Stomach (tissue), 9 donors: ENCODE data around the gene SLF1. TPM values are rescaled to one million over a fixed set of nuclear protein-coding genes. Genes with fewer than 3 reads are reported as not detected.

Experiments used
- DNase-seq, 2 donors: peaks; one replicate each; pipeline versions ENCODE4 v3.0.0 to v3.0.0-alpha.2; 2013 to 2019
- H3K27ac ChIP-seq, 5 donors: fragments of 200-600 bp in 4 of 5; sonication (generic) in 4 of 5; one replicate each; pipeline ENCODE4 v1.5.1; 2013 to 2019; ENCODE audit warnings: mild to moderate bottlenecking in 1 of 5, moderate library complexity in 1 of 5
- H3K27me3 ChIP-seq, 3 donors: fragments of 200-600 bp; sonication (generic); one replicate each; pipeline ENCODE4 v1.5.1; 2017 to 2019; ENCODE audit warnings: mixed run types in 1 of 3
- H3K36me3 ChIP-seq, 4 donors: fragments of 200-600 bp; sonication (generic); 1 replicate in 3 of 4; 2 replicates in 1 of 4; pipeline ENCODE4 v1.5.1; 2016 to 2019
- H3K4me1 ChIP-seq, 4 donors: fragments of 200-600 bp; sonication (generic); one replicate each; pipeline ENCODE4 v1.5.1; 2016 to 2019
- H3K4me3 ChIP-seq, 4 donors: fragments of 200-600 bp; sonication (generic) in 3 of 4; one replicate each; pipeline ENCODE4 v1.5.1; 2016 to 2019; ENCODE audit warnings: mild to moderate bottlenecking in 1 of 4
- H3K9me3 ChIP-seq, 4 donors: fragments of 200-600 bp; sonication (generic); one replicate each; pipeline ENCODE4 v1.5.1; 2016 to 2019
- EP300 ChIP-seq: sonication (generic); formaldehyde crosslinking; IDR thresholded peaks from one replicate; pipeline ENCODE4 v1.6.1; 2017; ENCODE audit warnings: antibody characterized with exemption
- POLR2A ChIP-seq, 4 donors: fragments of 450-650 bp; IDR thresholded peaks; one replicate each; pipeline ENCODE4 v1.6.1; 2016; ENCODE audit warnings: antibody characterized with exemption in 4 of 4, control low read depth in 2 of 4, mild to moderate bottlenecking in 1 of 4, moderate library complexity in 1 of 4
- POLR2AphosphoS5 ChIP-seq, 3 donors: sonication (generic); formaldehyde crosslinking; IDR thresholded peaks; one replicate each; pipeline ENCODE4 v1.6.1; 2016; ENCODE audit warnings: antibody characterized with exemption in 3 of 3
- WGBS, 5 donors: extraction: QIAGEN DNeasy Blood & Tissue Kit in 3 of 5; methylation state at CpG; one replicate each; pipeline versions ENCODE4 v1.1.5 to v1.1.7; 2013 to 2018; 5-methylcytosine and 5-hydroxymethylcytosine counted together
- intact Hi-C: fragments of 100-400 bp; cut with DNase I; formaldehyde crosslinking; loops from one replicate; pipeline ENCODE4 v1.15.1; 2023; ENCODE audit warnings: low total_unique reads
- polyA plus RNA-seq, 3 donors: library from polyadenylated mRNA; stranded (reverse); fragments of 200-250 nt; gene quantifications; one replicate each; pipeline ENCODE4 v1.2.3, GENCODE V29; 2013
- total RNA-seq, 5 donors: library from RNA; depleted of rRNA; stranded (reverse); fragments of >200 nt; gene quantifications; one replicate each; pipeline versions ENCODE4 v1.1.0 to v1.2.3, GENCODE V29; 2014 to 2016
- TF ChIP-seq, protein P1 (sequence below), 7 experiments: fragments of 450-650 bp in 4 of 7; fragments of 200-600 bp in 3 of 7; sonication (generic) in 3 of 7; IDR thresholded peaks; one replicate each; pipeline ENCODE4 v1.5.1; 2016 to 2019; ENCODE audit warnings: antibody characterized with exemption in 7 of 7, control low read depth in 2 of 7, mild to moderate bottlenecking in 1 of 7
- donor health status: healthy with polysubstance abuse.
- donor health status: Bipolar disorder and iron deficiency.
- donor health status: healthy.

The SLF1 gene
- total and polyA plus RNA-seq, 8 donors: 0.58 to 53.1 (median 5.2) TPM

DNA sequence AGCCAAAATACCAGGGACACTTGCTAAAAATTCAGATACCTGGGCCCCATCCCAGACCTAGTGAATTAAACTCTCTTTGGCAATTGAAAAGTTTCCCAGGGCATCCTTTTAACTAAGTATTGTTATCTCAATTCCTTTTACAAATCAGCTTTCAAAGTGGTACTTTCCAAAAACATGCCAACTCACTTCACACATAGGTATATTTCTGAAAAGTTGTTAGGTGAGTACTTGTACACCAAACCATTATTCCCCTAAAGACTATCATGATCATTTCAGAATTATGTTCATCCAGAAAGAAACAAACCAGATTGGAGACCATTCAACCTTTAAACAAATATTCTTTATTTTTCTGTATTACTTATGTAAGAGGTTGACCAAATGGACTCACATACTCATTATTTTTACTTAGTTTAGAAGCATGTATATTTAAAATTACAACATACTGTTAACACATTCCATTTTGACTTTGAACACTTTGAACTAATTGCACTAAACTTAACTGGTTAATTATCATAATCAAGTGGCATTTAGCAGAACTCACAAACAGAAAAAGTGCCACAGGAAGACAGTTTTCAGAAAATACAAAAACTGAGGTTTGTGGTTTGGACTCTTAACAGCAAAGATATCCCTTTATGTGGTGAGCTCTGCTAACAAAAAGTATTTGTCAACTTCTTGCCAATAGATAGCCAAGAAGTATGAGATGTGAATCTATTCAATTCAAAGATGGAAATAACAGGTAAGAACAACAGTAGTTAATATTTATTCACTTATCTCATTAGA lies 40.8 kb upstream of the SLF1 start:
- H3K4me1 ChIP-seq: no peaks in the 10 kb centered on the region
- intact Hi-C loops: no loop called here
- H3K27me3 ChIP-seq: no peaks in the 10 kb centered on the region
- no peak overlapping the region for H3K27ac ChIP-seq
- no peaks in the 10 kb centered on the region for H3K9me3 ChIP-seq
- H3K36me3 ChIP-seq: no peaks in the 10 kb centered on the region
- no peak for TF ChIP-seq POLR2AphosphoS5 (IDR thresholded peaks at IDR 0.05)
- TF ChIP-seq POLR2A (IDR thresholded peaks at IDR 0.05): no peak
- no peak for TF ChIP-seq EP300
- TF ChIP-seq, protein P1, sequence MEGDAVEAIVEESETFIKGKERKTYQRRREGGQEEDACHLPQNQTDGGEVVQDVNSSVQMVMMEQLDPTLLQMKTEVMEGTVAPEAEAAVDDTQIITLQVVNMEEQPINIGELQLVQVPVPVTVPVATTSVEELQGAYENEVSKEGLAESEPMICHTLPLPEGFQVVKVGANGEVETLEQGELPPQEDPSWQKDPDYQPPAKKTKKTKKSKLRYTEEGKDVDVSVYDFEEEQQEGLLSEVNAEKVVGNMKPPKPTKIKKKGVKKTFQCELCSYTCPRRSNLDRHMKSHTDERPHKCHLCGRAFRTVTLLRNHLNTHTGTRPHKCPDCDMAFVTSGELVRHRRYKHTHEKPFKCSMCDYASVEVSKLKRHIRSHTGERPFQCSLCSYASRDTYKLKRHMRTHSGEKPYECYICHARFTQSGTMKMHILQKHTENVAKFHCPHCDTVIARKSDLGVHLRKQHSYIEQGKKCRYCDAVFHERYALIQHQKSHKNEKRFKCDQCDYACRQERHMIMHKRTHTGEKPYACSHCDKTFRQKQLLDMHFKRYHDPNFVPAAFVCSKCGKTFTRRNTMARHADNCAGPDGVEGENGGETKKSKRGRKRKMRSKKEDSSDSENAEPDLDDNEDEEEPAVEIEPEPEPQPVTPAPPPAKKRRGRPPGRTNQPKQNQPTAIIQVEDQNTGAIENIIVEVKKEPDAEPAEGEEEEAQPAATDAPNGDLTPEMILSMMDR (IDR thresholded peaks at IDR 0.05): no peak
- no peak overlapping the region for H3K4me3 ChIP-seq
- DNase-seq: peak in 1 of 2 donors; percentile 7

DNA sequence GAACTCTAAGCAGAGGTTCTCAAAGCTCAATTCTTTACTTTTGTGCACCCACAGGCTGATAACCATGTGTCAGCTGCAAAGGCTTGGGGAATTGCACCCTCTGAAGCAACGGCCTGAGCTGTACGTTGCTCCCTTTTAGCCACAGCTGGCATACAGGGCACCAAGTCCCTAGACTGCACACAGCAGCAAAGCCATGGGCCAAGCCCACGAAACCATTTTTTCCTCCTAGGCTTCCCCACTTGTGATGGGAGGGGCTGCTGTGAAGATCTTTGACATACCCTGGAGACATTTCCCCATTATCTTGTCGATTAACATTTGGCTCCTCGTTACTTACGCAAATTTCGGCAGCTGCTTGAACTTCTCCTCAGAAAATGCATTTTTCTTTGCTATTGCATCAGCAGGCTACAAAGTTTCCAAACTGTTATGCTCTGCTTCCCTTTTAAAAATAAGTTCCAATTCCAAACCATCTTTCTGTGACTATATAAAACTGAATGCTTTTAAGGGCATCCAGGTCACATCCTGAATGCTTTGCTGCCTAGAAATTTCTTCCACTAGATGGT lies 23.1 kb upstream of the SLF1 start:
- no peak overlapping the region for H3K27ac ChIP-seq
- H3K27me3 ChIP-seq: no peaks in the 10 kb centered on the region
- peaks cover 0 to 7% (median 0%) of the 10 kb centered on the region in 4 donors for H3K36me3 ChIP-seq
- intact Hi-C loops: no loop called here
- 90 to 96% (median 92%) methylated on average over 6 to 7 of the region's 7 CpGs for WGBS, 5 donors
- no peaks in the 10 kb centered on the region for H3K4me1 ChIP-seq
- H3K9me3 ChIP-seq: no peaks in the 10 kb centered on the region
- DNase-seq: no peak
- H3K4me3 ChIP-seq: no peak overlapping the region
- no peak for TF ChIP-seq POLR2A (IDR thresholded peaks at IDR 0.05)
- TF ChIP-seq POLR2AphosphoS5 (IDR thresholded peaks at IDR 0.05): no peak
- TF ChIP-seq EP300: no peak
- TF ChIP-seq, protein P1 (IDR thresholded peaks at IDR 0.05): no peak

DNA sequence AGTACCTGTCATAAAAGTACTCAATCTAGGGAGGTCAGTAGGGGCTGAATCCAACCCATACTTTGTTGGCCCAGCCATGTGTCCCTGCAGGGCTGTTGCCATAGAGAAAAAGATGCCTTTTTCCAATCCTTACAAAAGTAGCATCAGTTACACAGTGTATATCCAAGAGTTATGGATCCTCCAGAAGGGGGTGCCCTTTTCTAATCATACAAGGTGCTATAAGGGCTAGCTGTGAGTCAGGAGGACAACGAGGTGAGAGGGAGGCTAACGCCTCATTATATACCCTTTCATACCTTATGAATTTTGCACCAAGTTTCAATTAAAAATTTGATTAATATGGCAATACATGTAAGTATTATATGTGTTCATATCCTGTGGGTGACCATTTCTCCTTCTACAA lies 4.9 kb upstream of the SLF1 start:
- peak in 1 of 2 donors; percentile 9 for DNase-seq
- no peak overlapping the region for H3K4me3 ChIP-seq
- no peaks in the 10 kb centered on the region for H3K27me3 ChIP-seq
- H3K4me1 ChIP-seq: peaks cover 5 to 16% (median 9%) of the 10 kb centered on the region in 4 donors
- intact Hi-C loops: no loop called here
- no peak overlapping the region for H3K27ac ChIP-seq
- H3K9me3 ChIP-seq: no peaks in the 10 kb centered on the region
- no peaks in the 10 kb centered on the region for H3K36me3 ChIP-seq
- WGBS, 5 donors: 58 to 77% (median 66%) methylated on average over 2 of the region's 2 CpGs
- TF ChIP-seq POLR2A (IDR thresholded peaks at IDR 0.05) (no peak), POLR2AphosphoS5 (IDR thresholded peaks at IDR 0.05) (no peak), EP300 (no peak)
- TF ChIP-seq, protein P1 (IDR thresholded peaks at IDR 0.05): no peak

DNA sequence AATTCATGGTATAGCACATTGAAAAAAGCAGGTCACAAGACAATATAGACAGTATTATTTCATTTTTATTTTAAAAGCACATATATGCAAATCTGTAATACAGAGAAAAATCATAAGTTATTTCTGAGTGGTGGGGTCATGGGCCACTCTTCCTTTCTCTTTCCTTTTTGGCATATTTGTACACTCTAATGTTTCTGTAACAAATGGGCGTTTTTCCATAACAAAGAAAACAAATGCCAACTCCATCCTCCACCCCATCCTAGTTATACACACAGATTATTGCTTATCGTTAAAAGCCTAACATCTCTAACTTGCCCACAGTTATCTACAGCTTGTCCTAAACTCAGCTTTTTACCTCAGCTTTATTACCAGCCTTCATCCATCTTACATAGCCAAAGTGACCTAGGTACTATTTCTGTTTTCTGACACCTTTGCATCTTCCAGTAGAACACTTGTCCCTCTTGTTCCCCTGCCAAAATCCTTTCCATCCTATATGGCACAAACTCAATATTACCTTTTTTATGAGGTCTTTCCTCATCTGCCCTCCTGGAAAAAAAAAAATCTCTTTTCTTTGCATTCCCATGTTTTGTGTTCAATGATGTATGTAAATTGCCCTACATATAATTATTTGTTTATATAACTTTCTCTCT lies 4.2 kb upstream of the SLF1 start:
- 81 to 94% (median 89%) methylated on average over 2 of the region's 2 CpGs for WGBS, 5 donors
- Histone ChIP-seq H3K36me3 (no peaks in the 10 kb centered on the region), H3K9me3 (no peaks in the 10 kb centered on the region), H3K27me3 (no peaks in the 10 kb centered on the region), H3K4me3 (no peak overlapping the region), H3K27ac (no peak overlapping the region), H3K4me1 (peaks cover 6 to 21% (median 13%) of the 10 kb centered on the region in 4 donors)
- intact Hi-C loops: no loop called here
- no peak for DNase-seq
- no peak for TF ChIP-seq POLR2A (IDR thresholded peaks at IDR 0.05)
- TF ChIP-seq, protein P1 (IDR thresholded peaks at IDR 0.05): no peak
- TF ChIP-seq EP300: no peak
- TF ChIP-seq POLR2AphosphoS5 (IDR thresholded peaks at IDR 0.05): no peak
